ENCODE data around the gene SERGEF. TPM values are rescaled to one million over a fixed set of nuclear protein-coding genes. Genes with fewer than 3 reads are reported as not detected.

SERGEF gene
- total and polyA plus RNA-seq, 10 of the 15 experiments (the other 5 are each of a cell fraction or from before 2014, with no cell fraction given) = 14.6 to 27.8 (median 22.4) TPM

- H3K4me2 ChIP-seq (ENCODE audit: control insufficient read depth, insufficient read depth) = no peak overlapping the region
- intact Hi-C loops (cut with micrococcal nuclease; ENCODE audit: unreplicated experiment) = no loop called here
- RAD21 ChIA-PET (ENCODE audit: unreplicated experiment) = no interaction called here
- FAIRE-seq = no peak
- no peak for TF ChIP-seq ZNF207 (IDR thresholded peaks at IDR 0.05; ENCODE audit: borderline replicate concordance)
- TF ChIP-seq SUPT20H (IDR thresholded peaks at IDR 0.05; ENCODE audit: borderline replicate concordance, control insufficient read depth, low read depth, low read length) = no peak
- TF ChIP-seq BHLHE40 (IDR thresholded peaks at IDR 0.05; ENCODE audit: borderline replicate concordance in 1 of 2, low read depth in 2 of 2, low read length in 1 of 2) = no peak
- no peak for TF ChIP-seq CTCF (IDR thresholded peaks at IDR 0.05 in 2 of 3, conservative IDR thresholded peaks at IDR 0.05 in 1 of 3; ENCODE audit: control insufficient read depth in 2 of 3, extremely low read depth in 1 of 3, insufficient read depth in 1 of 3, low read depth in 3 of 3, low read length in 3 of 3)
- TF ChIP-seq IKZF2 (IDR thresholded peaks at IDR 0.05) = no peak
- no peak for TF ChIP-seq MYC (IDR thresholded peaks at IDR 0.05; ENCODE audit: insufficient read depth, insufficient read length, insufficient replicate concordance, low read length, severe bottlenecking)
- TF ChIP-seq BMI1 (IDR thresholded peaks at IDR 0.05; ENCODE audit: borderline replicate concordance) = no peak
- TF ChIP-seq PAX8 (IDR thresholded peaks at IDR 0.05) = no peak
- no peak for TF ChIP-seq CHD2 (IDR thresholded peaks at IDR 0.05; ENCODE audit: borderline replicate concordance, low read depth, low read length)
- no peak for TF ChIP-seq ZNF687 (IDR thresholded peaks at IDR 0.05)
- TF ChIP-seq CBX3 (IDR thresholded peaks at IDR 0.05; ENCODE audit: borderline replicate concordance, low read depth) = no peak
- no peak for TF ChIP-seq ZNF274 (IDR thresholded peaks at IDR 0.05; ENCODE audit: insufficient read depth, insufficient read length)
- TF ChIP-seq SREBF2 (IDR thresholded peaks at IDR 0.05; ENCODE audit: low read length) = no peak
- TF ChIP-seq MAX (IDR thresholded peaks at IDR 0.05; ENCODE audit: low read depth, low read length) = no peak
- TF ChIP-seq SKIL (IDR thresholded peaks at IDR 0.05; ENCODE audit: low read depth, poor library complexity, severe bottlenecking) = no peak
- H3K4me1 ChIP-seq (ENCODE audit: control insufficient read depth, insufficient read depth, low read length) = no peaks in the 10 kb centered on the region
- no peak for ATAC-seq
- DNase-seq (ENCODE audit: low read depth, low spot score) = no peak
- no peaks in the 10 kb centered on the region for H3K79me2 ChIP-seq (ENCODE audit: control insufficient read depth, insufficient read depth, low read length)
- H3K36me3 ChIP-seq (ENCODE audit: control insufficient read depth in 2 of 2, insufficient read depth in 2 of 2, low read length in 1 of 2) = peaks cover 3 to 16% of the 10 kb centered on the region in 2 experiments; a peak in 3 of 4 replicates
- CTCF ChIA-PET = interaction anchor here (0.6 to 2.2 kb wide), 7 partner anchors 9 to 650 kb away, joined by 3 to 22 read pairs (median 3); partner anchors contain the start of gene SERGEF
- no peak overlapping the region for H3K9ac ChIP-seq (ENCODE audit: control insufficient read depth, insufficient read depth, low read length)
- in situ Hi-C loops (cut with MboI) = no loop called here
- SMC1A ChIA-PET (ENCODE audit: uncharacterized antibody, unreplicated experiment) = interaction anchor here (1.0 to 2.9 kb wide), 2 partner anchors 12 to 13 kb away, joined by 3 to 10 read pairs; no protein-coding TSS in a partner anchor
- no peak overlapping the region for H2AFZ ChIP-seq (ENCODE audit: control insufficient read depth, low read depth, low read length)
- no peak overlapping the region for H3K4me3 ChIP-seq
- POLR2A ChIA-PET = interaction anchor here (0.9 kb wide), 1 partner anchor 476 kb away, joined by 3 read pairs; no protein-coding TSS in a partner anchor
- WGBS (ENCODE audit: insufficient coverage, insufficient replicate concordance, low lambda C conversion rate, missing lambda C conversion rate) = 70% methylated on average over 2 of the region's 2 CpGs
- H3K27ac ChIP-seq (ENCODE audit: control insufficient read depth, insufficient read depth) = no peak overlapping the region
- H3K27me3 ChIP-seq (replicated peaks in 1 of 2; ENCODE audit: control insufficient read depth in 2 of 2, insufficient read depth in 2 of 2, low read length in 1 of 2) = no peaks in the 10 kb centered on the region
- no peaks in the 10 kb centered on the region for H3K9me3 ChIP-seq (replicated peaks; ENCODE audit: control insufficient read depth, insufficient read depth, low read length)
- BruUV-seq (replicated peaks) = no TSS peak
- no peaks in the 10 kb centered on the region for H4K20me1 ChIP-seq (ENCODE audit: control insufficient read depth, insufficient read depth)
Measured at GRCh38 chr11:18001191-18001590, 11.7 kb downstream of the SERGEF start.
